NCI-H2171 treated with DMSO at 0.1 percent for 48 hours (cell line): ENCODE results near the gene MAPKAPK5.
"Not testable (repeated sequence)": the region's sequence is repeated elsewhere in the genome, so short reads cannot be mapped to it uniquely, and the experiment has no call there.

Experiments used
- DNase-seq: peaks from one replicate; lab custom pipeline; 2025; lab: John Stamatoyannopoulos, UW

MAPKAPK5 gene

GRCh38 chr12:111841750-111842555 lies at the start of gene MAPKAPK5:
TSS of gene MAPKAPK5 (plus strand) at chr12:111842228. CDS start at chr12:111842734, 506 bp downstream.
- peak; percentile 91 for DNase-seq

GRCh38 chr12:111792856-111793235 lies 49.2 kb upstream of the MAPKAPK5 start:
- DNase-seq = no peak

GRCh38 chr12:111798182-111798581 lies 43.8 kb upstream of the MAPKAPK5 start:
- no peak for DNase-seq

GRCh38 chr12:111799758-111800157 lies 42.3 kb upstream of the MAPKAPK5 start:
- no peak for DNase-seq

- DNase-seq = no peak
Measured at GRCh38 chr12:111803038-111803626, 38.9 kb upstream of the MAPKAPK5 start.

- no peak for DNase-seq
Measured at GRCh38 chr12:111803851-111804250, 38.2 kb upstream of the MAPKAPK5 start.

- no peak for DNase-seq
Measured at GRCh38 chr12:111806304-111806703, 35.7 kb upstream of the MAPKAPK5 start.

- no peak for DNase-seq
Measured at GRCh38 chr12:111807232-111807631, 34.8 kb upstream of the MAPKAPK5 start.

GRCh38 chr12:111812881-111813741 lies 28.9 kb upstream of the MAPKAPK5 start:
- DNase-seq = peak; percentile 80

- no peak for DNase-seq
Measured at GRCh38 chr12:111816065-111816615, 25.9 kb upstream of the MAPKAPK5 start.

GRCh38 chr12:111816898-111817297 lies 25.1 kb upstream of the MAPKAPK5 start:
- DNase-seq = not testable (repeated sequence)

- no peak for DNase-seq
Measured at GRCh38 chr12:111818340-111818739, 23.7 kb upstream of the MAPKAPK5 start.

GRCh38 chr12:111819191-111820158 lies 22.6 kb upstream of the MAPKAPK5 start:
- no peak for DNase-seq

- DNase-seq = not testable (repeated sequence)
Measured at GRCh38 chr12:111820828-111821227, 21.2 kb upstream of the MAPKAPK5 start.

GRCh38 chr12:111822886-111823285 lies 19.1 kb upstream of the MAPKAPK5 start:
- DNase-seq = no peak

GRCh38 chr12:111823891-111824290 lies 18.1 kb upstream of the MAPKAPK5 start:
- no peak for DNase-seq

GRCh38 chr12:111824312-111824711 lies 17.7 kb upstream of the MAPKAPK5 start:
- not testable (repeated sequence) for DNase-seq

- DNase-seq = no peak
Measured at GRCh38 chr12:111825509-111825908, 16.5 kb upstream of the MAPKAPK5 start.

- no peak for DNase-seq
Measured at GRCh38 chr12:111826316-111826715, 15.7 kb upstream of the MAPKAPK5 start.

GRCh38 chr12:111826992-111827391 lies 15.0 kb upstream of the MAPKAPK5 start:
- DNase-seq = no peak

GRCh38 chr12:111827907-111828306 lies 14.1 kb upstream of the MAPKAPK5 start:
- no peak for DNase-seq
